Measurements from ENCODE around the gene CCHCR1. TPM values are rescaled to one million over a fixed set of nuclear protein-coding genes. Genes with fewer than 3 reads are reported as not detected.

CCHCR1 gene
- total RNA-seq, 4 donors from 2014 or later = 10.7 to 33.4 (median 16.5) TPM

DNA sequence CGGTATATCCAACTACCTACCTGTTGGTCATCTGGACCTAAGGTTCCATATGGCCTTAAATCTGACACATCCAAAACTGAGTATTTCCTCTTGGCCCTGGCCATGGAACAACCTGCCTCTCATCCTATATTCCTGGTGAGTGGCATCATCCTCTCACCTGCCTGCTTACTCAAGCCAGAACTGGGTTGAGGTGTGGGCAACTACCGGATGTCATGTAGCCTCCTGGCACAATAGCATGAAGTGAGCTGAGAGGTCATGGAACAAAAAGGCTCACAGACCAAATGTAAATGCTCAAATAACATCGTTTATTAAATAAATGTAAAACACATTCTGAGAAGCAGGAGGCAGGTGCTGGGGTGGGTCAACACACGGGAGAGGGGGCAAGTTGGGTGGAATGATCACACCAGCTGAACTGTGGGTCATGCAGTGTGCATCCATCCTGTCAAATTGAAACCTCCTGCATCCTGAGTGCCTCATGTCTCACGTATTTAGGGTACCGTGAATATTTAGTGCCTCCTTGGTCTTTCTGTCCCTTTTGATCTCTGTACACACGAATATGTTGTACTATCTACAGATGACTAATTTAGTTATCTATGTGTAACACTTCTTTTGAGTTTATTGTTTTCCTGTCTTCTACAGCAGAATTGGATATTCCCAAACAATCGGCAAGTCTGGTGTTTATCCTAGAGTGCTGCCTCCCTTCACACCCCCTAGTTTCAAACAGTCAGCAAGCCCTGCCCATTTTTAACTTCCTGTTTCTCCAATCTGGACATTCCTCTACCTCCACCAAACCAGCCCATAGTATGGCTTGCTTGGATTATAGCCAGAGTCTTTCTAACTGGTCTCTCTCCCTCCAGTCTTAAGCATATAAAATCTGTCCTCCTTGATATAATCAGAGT lies 20.8 kb upstream of the CCHCR1 start:
- no peak for DNase-seq (ENCODE audit: low spot score in 2 of 2)
- Histone ChIP-seq H3K4me3 (no peak overlapping the region), H3K9me3 (no peaks in the 10 kb centered on the region), H3K36me3 (peaks cover 3% of the 10 kb centered on the region), H3K27me3 (no peaks in the 10 kb centered on the region), H3K4me1 (peaks cover 4% of the 10 kb centered on the region), H3K27ac (no peak overlapping the region)
- 56% methylated on average over 8 of the region's 8 CpGs for WGBS
- TF ChIP-seq POLR2AphosphoS5 (IDR thresholded peaks at IDR 0.05) (no peak), CTCF (IDR thresholded peaks at IDR 0.05) (no peak), POLR2A (IDR thresholded peaks at IDR 0.05) (no peak), EP300 (IDR thresholded peaks at IDR 0.05) (no peak)

GRCh38 chr6:31175971-31176370 lies 18.4 kb upstream of the CCHCR1 start:
- TF ChIP-seq POLR2A (IDR thresholded peaks at IDR 0.05) = no peak
- no peak for TF ChIP-seq EP300 (IDR thresholded peaks at IDR 0.05)
- TF ChIP-seq CTCF (IDR thresholded peaks at IDR 0.05) = no peak
- no peak for TF ChIP-seq POLR2AphosphoS5 (IDR thresholded peaks at IDR 0.05)
- no peak overlapping the region for H3K27ac ChIP-seq
- peaks cover 3% of the 10 kb centered on the region for H3K36me3 ChIP-seq
- no peaks in the 10 kb centered on the region for H3K27me3 ChIP-seq
- no peak overlapping the region for H3K4me3 ChIP-seq
- 66% methylated on average over 3 of the region's 3 CpGs for WGBS
- H3K9me3 ChIP-seq = no peaks in the 10 kb centered on the region
- H3K4me1 ChIP-seq = peaks cover 4% of the 10 kb centered on the region
- no peak for DNase-seq (ENCODE audit: low spot score in 2 of 2)

DNA sequence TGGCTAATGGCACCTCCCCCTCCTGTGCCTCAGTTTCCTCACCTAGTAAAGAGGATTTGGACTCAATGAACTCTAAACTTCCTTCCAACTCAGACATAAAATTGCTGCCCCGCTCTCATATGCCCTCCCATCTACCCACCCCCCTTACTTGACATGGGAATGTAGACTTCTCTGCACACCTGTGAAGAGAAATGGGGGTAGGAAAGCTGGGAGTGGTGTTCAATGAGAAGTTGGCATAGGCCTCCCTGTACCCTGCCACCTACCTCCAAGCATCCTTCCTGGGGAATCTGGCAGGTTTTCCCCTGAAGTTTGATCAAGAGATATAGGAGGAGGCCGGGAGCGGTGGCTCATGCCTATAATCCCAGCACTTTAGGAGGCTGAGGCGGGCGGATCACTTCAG lies 16.8 kb upstream of the CCHCR1 start:
- TF ChIP-seq CTCF (IDR thresholded peaks at IDR 0.05) (no peak), EP300 (IDR thresholded peaks at IDR 0.05) (no peak), POLR2A (IDR thresholded peaks at IDR 0.05) (no peak), POLR2AphosphoS5 (IDR thresholded peaks at IDR 0.05) (no peak)

GRCh38 chr6:31173406-31173805 lies 15.8 kb upstream of the CCHCR1 start:
- H3K27ac ChIP-seq = no peak overlapping the region
- no peaks in the 10 kb centered on the region for H3K27me3 ChIP-seq
- DNase-seq (ENCODE audit: low spot score in 2 of 2) = no peak
- 53% methylated on average over 2 of the region's 3 CpGs for WGBS
- TF ChIP-seq EP300 (IDR thresholded peaks at IDR 0.05) = no peak
- no peak for TF ChIP-seq POLR2AphosphoS5 (IDR thresholded peaks at IDR 0.05)
- TF ChIP-seq CTCF (IDR thresholded peaks at IDR 0.05) = no peak
- TF ChIP-seq POLR2A (IDR thresholded peaks at IDR 0.05) = no peak
- no peak overlapping the region for H3K4me3 ChIP-seq
- peaks cover 3% of the 10 kb centered on the region for H3K36me3 ChIP-seq
- peaks cover under 1% of the 10 kb centered on the region for H3K4me1 ChIP-seq
- H3K9me3 ChIP-seq = no peaks in the 10 kb centered on the region

More for the DNA sequence above, 16.8 kb upstream of the CCHCR1 start:
- H3K4me1 ChIP-seq = peaks cover 4% of the 10 kb centered on the region
- no peak overlapping the region for H3K27ac ChIP-seq
- DNase-seq (ENCODE audit: low spot score in 2 of 2) = no peak
- H3K36me3 ChIP-seq = peaks cover 3% of the 10 kb centered on the region
- no peaks in the 10 kb centered on the region for H3K27me3 ChIP-seq
- WGBS = 87% methylated on average over 5 of the region's 5 CpGs
- H3K9me3 ChIP-seq = no peaks in the 10 kb centered on the region
- no peak overlapping the region for H3K4me3 ChIP-seq

DNA sequence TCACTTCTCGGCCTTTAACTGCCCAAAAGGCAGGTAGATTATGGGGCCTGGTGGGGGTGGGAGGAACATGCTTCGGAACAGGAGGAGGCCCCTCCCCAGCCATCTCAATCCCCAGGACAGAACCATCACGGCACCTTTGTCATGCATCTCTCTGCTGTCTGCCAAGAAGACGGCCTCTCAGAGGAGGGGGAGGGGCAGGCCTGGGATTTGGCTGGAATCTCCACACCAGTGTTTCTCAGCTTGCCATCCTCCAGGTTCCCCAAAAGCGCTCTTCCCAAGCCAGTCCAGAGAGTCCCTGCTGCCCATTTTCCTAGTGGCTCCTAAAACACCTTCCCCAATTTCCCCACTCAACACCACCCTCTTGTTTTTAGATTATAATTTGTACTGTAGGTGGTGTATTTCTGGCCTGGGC lies 15.4 kb upstream of the CCHCR1 start:
- Histone ChIP-seq H3K9me3 (no peaks in the 10 kb centered on the region), H3K4me3 (no peak overlapping the region), H3K27me3 (no peaks in the 10 kb centered on the region), H3K36me3 (peaks cover 3% of the 10 kb centered on the region), H3K27ac (no peak overlapping the region), H3K4me1 (no peaks in the 10 kb centered on the region)
- WGBS = 80% methylated on average over 5 of the region's 5 CpGs
- DNase-seq (ENCODE audit: low spot score in 2 of 2) = no peak
- no peak for TF ChIP-seq CTCF (IDR thresholded peaks at IDR 0.05)
- no peak for TF ChIP-seq POLR2AphosphoS5 (IDR thresholded peaks at IDR 0.05)
- TF ChIP-seq EP300 (IDR thresholded peaks at IDR 0.05) = no peak
- no peak for TF ChIP-seq POLR2A (IDR thresholded peaks at IDR 0.05)
